ENCODE measurements around the gene SMIM29. TPM values are rescaled to one million over a fixed set of nuclear protein-coding genes. Genes with fewer than 3 reads are reported as not detected.
"Not testable (repeated sequence)": the region's sequence is repeated elsewhere in the genome, so short reads cannot be mapped to it uniquely, and the experiment has no call there.

Gene SMIM29
- total RNA-seq, 1 experiment from 2014 or later, result 25.1 TPM

DNA sequence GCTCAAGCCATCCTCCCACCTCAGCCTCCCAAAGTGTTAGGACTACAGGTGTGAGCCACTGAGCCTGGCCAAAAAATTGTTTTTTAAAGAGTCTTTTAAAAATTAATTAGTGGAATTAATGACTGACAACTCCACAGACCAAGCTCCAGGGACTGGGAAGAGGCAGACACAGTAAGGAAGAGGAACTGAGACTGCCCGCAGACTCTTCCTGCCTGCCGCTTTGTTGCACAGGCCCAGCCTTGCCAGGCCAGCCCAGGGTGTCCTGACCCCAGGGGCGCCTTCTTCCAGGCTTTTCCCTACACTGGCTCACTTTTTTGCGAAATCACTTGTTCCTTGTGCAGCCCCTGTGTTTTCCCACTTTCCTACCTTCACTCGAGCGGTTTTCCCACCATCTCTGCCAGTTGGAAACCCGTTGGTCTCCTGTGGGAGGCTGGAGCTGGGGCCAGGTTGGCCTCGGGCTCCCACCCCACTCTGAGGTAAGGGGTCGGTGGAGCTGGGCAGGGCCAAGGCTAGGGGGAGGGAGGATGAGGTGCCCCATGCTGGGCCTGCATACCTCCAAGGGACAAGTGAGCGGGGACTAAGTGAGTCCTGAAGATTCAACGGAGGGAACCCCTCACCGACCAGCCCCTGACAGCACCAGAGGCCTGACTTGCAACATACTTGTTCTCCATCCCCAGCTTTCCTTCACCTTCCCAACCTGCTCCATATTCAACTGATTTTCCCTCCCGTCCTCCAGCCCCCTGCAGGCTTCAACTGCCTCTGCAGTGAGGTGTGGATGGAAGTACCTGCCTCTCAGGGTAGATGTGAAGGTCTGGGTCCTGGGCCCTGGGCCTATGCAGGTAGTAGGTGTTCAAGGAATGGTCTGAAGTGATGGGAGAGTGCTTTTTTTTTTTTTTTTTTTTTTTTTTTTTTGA is 23.5 kb upstream of the SMIM29 start:
- no peaks in the 10 kb centered on the region for H3K27me3 ChIP-seq (ENCODE audit: insufficient read depth, low read length)
- ATAC-seq (peak; percentile 70), DNase-seq (ENCODE audit: low read depth, low spot score) (no peak)
- H3K9me3 ChIP-seq (ENCODE audit: control insufficient read depth in 1 of 2, insufficient read depth in 1 of 2, low read depth in 1 of 2, low read length in 2 of 2), result no peaks in the 10 kb centered on the region
- POLR2A ChIA-PET, result no interaction called here
- no peaks in the 10 kb centered on the region for H3K4me1 ChIP-seq (ENCODE audit: control insufficient read depth in 1 of 2, insufficient read depth in 2 of 2, low read length in 2 of 2)
- no peaks in the 10 kb centered on the region for H3K79me2 ChIP-seq (ENCODE audit: insufficient read depth, low read length)
- no peak overlapping the region for H3K9ac ChIP-seq (ENCODE audit: low read length)
- no peak overlapping the region for H3K4me3 ChIP-seq (replicated peaks in 1 of 2; ENCODE audit: low read depth in 1 of 2, low read length in 2 of 2)
- CTCF ChIA-PET, result no interaction called here
- no peak overlapping the region for H2AFZ ChIP-seq (ENCODE audit: low read depth, low read length, poor library complexity, severe bottlenecking)
- RAD21 ChIA-PET (ENCODE audit: low non-redundant PET in 1 of 2, low total read pairs in 2 of 2, uncharacterized antibody in 2 of 2, unreplicated experiment in 2 of 2), result no interaction called here
- no peaks in the 10 kb centered on the region for H3K9me2 ChIP-seq (ENCODE audit: insufficient read depth)
- no peaks in the 10 kb centered on the region for H3K36me3 ChIP-seq (ENCODE audit: control insufficient read depth in 1 of 2, insufficient read depth in 2 of 2, low read length in 2 of 2)
- TF ChIP-seq, protein P1, sequence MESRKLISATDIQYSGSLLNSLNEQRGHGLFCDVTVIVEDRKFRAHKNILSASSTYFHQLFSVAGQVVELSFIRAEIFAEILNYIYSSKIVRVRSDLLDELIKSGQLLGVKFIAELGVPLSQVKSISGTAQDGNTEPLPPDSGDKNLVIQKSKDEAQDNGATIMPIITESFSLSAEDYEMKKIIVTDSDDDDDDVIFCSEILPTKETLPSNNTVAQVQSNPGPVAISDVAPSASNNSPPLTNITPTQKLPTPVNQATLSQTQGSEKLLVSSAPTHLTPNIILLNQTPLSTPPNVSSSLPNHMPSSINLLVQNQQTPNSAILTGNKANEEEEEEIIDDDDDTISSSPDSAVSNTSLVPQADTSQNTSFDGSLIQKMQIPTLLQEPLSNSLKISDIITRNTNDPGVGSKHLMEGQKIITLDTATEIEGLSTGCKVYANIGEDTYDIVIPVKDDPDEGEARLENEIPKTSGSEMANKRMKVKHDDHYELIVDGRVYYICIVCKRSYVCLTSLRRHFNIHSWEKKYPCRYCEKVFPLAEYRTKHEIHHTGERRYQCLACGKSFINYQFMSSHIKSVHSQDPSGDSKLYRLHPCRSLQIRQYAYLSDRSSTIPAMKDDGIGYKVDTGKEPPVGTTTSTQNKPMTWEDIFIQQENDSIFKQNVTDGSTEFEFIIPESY (IDR thresholded peaks at IDR 0.05; ENCODE audit: extremely low read depth, insufficient replicate concordance, low read length), result no peak
- no peak for TF ChIP-seq EZH2 (IDR thresholded peaks at IDR 0.05)
- TF ChIP-seq, protein P2, sequence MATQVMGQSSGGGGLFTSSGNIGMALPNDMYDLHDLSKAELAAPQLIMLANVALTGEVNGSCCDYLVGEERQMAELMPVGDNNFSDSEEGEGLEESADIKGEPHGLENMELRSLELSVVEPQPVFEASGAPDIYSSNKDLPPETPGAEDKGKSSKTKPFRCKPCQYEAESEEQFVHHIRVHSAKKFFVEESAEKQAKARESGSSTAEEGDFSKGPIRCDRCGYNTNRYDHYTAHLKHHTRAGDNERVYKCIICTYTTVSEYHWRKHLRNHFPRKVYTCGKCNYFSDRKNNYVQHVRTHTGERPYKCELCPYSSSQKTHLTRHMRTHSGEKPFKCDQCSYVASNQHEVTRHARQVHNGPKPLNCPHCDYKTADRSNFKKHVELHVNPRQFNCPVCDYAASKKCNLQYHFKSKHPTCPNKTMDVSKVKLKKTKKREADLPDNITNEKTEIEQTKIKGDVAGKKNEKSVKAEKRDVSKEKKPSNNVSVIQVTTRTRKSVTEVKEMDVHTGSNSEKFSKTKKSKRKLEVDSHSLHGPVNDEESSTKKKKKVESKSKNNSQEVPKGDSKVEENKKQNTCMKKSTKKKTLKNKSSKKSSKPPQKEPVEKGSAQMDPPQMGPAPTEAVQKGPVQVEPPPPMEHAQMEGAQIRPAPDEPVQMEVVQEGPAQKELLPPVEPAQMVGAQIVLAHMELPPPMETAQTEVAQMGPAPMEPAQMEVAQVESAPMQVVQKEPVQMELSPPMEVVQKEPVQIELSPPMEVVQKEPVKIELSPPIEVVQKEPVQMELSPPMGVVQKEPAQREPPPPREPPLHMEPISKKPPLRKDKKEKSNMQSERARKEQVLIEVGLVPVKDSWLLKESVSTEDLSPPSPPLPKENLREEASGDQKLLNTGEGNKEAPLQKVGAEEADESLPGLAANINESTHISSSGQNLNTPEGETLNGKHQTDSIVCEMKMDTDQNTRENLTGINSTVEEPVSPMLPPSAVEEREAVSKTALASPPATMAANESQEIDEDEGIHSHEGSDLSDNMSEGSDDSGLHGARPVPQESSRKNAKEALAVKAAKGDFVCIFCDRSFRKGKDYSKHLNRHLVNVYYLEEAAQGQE (IDR thresholded peaks at IDR 0.05; ENCODE audit: low read depth), result no peak
- no peak for TF ChIP-seq YY1 (IDR thresholded peaks at IDR 0.05; ENCODE audit: extremely low read depth, insufficient replicate concordance, low read depth, low read length)
- no peak for TF ChIP-seq EZH2phosphoT487 (IDR thresholded peaks at IDR 0.05; ENCODE audit: borderline replicate concordance)
- no peak for TF ChIP-seq SRF (IDR thresholded peaks at IDR 0.05; ENCODE audit: low read depth)
- no peak for TF ChIP-seq JUND (IDR thresholded peaks at IDR 0.05)
- TF ChIP-seq, protein P3, sequence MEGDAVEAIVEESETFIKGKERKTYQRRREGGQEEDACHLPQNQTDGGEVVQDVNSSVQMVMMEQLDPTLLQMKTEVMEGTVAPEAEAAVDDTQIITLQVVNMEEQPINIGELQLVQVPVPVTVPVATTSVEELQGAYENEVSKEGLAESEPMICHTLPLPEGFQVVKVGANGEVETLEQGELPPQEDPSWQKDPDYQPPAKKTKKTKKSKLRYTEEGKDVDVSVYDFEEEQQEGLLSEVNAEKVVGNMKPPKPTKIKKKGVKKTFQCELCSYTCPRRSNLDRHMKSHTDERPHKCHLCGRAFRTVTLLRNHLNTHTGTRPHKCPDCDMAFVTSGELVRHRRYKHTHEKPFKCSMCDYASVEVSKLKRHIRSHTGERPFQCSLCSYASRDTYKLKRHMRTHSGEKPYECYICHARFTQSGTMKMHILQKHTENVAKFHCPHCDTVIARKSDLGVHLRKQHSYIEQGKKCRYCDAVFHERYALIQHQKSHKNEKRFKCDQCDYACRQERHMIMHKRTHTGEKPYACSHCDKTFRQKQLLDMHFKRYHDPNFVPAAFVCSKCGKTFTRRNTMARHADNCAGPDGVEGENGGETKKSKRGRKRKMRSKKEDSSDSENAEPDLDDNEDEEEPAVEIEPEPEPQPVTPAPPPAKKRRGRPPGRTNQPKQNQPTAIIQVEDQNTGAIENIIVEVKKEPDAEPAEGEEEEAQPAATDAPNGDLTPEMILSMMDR (IDR thresholded peaks at IDR 0.05 in 2 of 3, conservative IDR thresholded peaks at IDR 0.05 in 1 of 3; ENCODE audit: borderline replicate concordance in 1 of 3, insufficient read depth in 1 of 3, low read depth in 2 of 3, low read length in 2 of 3), result peak in 1 of 3 experiments; percentile 23; a peak in 1 of 6 replicates
- no peak overlapping the region for H3K4me2 ChIP-seq (ENCODE audit: low read length)
- no peak overlapping the region for H3K27ac ChIP-seq (ENCODE audit: low read depth, low read length)
- intact Hi-C loops (cut with micrococcal nuclease), result no loop called here
- BruUV-seq (replicated peaks), result no TSS peak
- no peaks in the 10 kb centered on the region for H4K20me1 ChIP-seq (ENCODE audit: insufficient read depth)

DNA sequence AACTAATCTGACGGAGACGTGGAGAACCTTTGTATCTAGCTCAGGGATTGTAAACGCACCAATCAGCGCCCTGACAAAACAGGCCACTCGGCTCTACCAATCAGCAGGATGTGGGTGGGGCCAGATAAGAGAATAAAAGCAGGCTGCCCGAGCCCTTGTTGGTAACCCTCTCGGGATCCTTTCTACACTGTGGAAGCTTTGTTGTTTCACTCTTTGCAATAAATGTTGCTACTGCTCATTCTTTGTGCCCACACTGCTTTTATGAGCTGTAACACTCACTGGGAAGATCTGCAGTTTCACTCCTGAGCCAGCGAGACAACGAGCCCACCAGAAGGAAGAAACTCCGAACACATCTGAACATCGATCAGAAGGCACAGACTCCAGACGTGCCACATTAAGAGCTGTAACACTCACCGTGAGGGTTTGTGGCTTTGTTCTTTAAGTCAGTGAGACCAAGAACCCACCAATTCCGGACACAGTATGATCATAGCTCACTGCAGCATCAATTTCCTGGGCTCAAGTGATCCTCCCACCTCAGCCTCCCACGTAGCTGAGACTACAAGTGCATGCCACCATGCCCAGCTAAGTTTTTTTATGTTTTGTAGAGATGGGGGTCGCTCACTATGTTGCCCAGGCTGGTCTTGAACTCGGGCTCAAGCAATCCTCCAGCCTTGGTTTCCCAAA is 21.0 kb upstream of the SMIM29 start:
- H3K4me1 ChIP-seq (ENCODE audit: control insufficient read depth in 1 of 2, insufficient read depth in 2 of 2, low read length in 2 of 2); CTCF ChIA-PET; H3K36me3 ChIP-seq (ENCODE audit: control insufficient read depth in 1 of 2, insufficient read depth in 2 of 2, low read length in 2 of 2); H3K4me2 ChIP-seq (ENCODE audit: low read length); H4K20me1 ChIP-seq (ENCODE audit: insufficient read depth); H3K4me3 ChIP-seq (replicated peaks in 1 of 2; ENCODE audit: low read depth in 1 of 2, low read length in 2 of 2); H3K27me3 ChIP-seq (ENCODE audit: insufficient read depth, low read length); H3K27ac ChIP-seq (ENCODE audit: low read depth, low read length); POLR2A ChIA-PET; intact Hi-C loops (cut with micrococcal nuclease); H3K79me2 ChIP-seq (ENCODE audit: insufficient read depth, low read length); H2AFZ ChIP-seq (ENCODE audit: low read depth, low read length, poor library complexity, severe bottlenecking); BruUV-seq (replicated peaks); RAD21 ChIA-PET (ENCODE audit: low non-redundant PET in 1 of 2, low total read pairs in 2 of 2, uncharacterized antibody in 2 of 2, unreplicated experiment in 2 of 2); DNase-seq (ENCODE audit: low read depth, low spot score); H3K9me2 ChIP-seq (ENCODE audit: insufficient read depth); H3K9me3 ChIP-seq (ENCODE audit: control insufficient read depth in 1 of 2, insufficient read depth in 1 of 2, low read depth in 1 of 2, low read length in 2 of 2); H3K9ac ChIP-seq (ENCODE audit: low read length); ATAC-seq: not testable (repeated sequence)
